GM12892 (cell line): ENCODE data around the gene APLNR.

ENCODE experiments used
- POLR2A ChIP-seq: IDR thresholded peaks from 2 replicates; pipeline ENCODE4 v1.6.1; 2011; ENCODE audit warnings: low read depth, low read length, control low read depth
- POLR2AphosphoS5 ChIP-seq: IDR thresholded peaks from 2 replicates; pipeline ENCODE4 v1.6.1; 2011; ENCODE audit warnings: low read depth, low read length, control low read depth
- TAF1 ChIP-seq: IDR thresholded peaks from 2 replicates; pipeline ENCODE4 v1.6.1; 2011; ENCODE audit warnings: low read depth, mild to moderate bottlenecking, control low read depth, low read length, borderline replicate concordance

GRCh38 chr11:57223601-57224000 lies 13.4 kb downstream of the APLNR start:
- no peak for TF ChIP-seq POLR2AphosphoS5
- no peak for TF ChIP-seq POLR2A
- TF ChIP-seq TAF1: no peak
